OCI-LY7 (cell line): ENCODE measurements around the gene PHLDA3.

ENCODE experiments used
- CTCF ChIP-seq: fragments of 200-600 bp; sonication (generic); conservative IDR thresholded peaks from 2 replicates; pipeline ENCODE4 v1.5.1; 2014; ENCODE audit warnings: mild to moderate bottlenecking, antibody characterized with exemption, low read length, moderate library complexity, mixed read lengths
- EZH2phosphoT487 ChIP-seq: fragments of 200-600 bp; sonication (generic); IDR thresholded peaks from 2 replicates; pipeline ENCODE4 v1.6.1; 2018; ENCODE audit warnings: low read depth, borderline replicate concordance, mild to moderate bottlenecking, mixed run types, antibody characterized with exemption, low read length, moderate library complexity, mixed read lengths

DNA sequence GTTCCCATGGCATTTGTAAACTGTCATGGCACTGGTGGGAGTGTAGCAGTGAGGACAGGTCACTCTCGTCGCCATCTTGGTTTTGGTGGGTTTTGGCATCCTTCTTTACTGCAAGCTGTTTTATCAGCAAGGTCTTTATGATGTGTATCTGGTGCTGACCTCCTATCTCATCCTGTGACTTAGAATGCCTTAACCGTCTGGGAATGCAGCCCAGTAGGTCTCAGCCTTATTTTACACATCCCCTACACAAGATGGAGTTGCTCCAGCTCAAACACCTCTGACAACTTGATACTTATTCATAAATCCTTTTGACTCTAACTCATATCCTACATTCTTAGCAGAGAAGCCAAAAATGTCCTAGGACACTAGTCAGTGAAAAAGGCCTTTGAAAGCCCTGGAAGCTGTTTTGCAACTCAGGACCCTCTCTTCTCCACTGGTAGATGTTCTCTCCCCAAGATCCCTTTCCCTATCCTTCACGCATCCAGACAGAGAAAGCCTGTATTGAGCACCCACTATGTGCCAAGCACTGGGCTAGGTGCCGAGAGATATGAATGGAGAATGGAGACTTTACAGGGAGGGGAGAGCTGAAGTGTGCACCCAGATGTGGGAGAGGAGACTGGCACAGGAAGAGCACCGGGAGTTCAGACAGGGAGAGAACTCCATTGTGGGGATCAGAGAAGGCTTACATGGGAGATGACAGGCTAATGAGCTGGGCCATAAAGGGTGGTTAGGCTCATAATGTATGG, 44.7 kb upstream of the PHLDA3 start:
- TF ChIP-seq CTCF (no peak), EZH2phosphoT487 (no peak)
